ENCODE measurements around the gene TGM1.
"Not testable (repeated sequence)": the region's sequence is repeated elsewhere in the genome, so short reads cannot be mapped to it uniquely, and the experiment has no call there.

Gene TGM1

DNA sequence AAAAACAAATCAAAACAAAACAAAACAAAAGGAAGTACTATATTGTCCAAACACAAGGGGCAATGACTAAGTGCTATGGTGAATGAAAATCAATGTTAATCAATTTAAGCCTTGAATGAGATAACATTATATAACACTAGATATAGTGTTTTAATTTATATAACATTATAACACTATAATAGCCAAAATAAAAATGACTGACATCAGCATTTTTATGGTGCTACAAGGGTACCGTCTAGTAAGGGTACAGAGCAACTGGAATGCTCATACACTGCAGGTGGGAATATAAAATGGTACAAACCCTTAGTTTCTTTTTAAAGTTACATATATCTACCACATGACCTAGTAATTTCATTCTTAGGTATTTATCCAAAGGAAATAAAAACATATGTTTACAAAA, 36.5 kb downstream of the TGM1 start:
- Mint-ChIP-seq H3K27me3 (ENCODE audit: low read depth) (no peaks in the 10 kb centered on the region), H3K27ac (no peak overlapping the region), H3K36me3 (ENCODE audit: low read depth) (peaks cover 11% of the 10 kb centered on the region), H3K4me3 (no peak overlapping the region), H3K9me3 (no peaks in the 10 kb centered on the region), H3K4me1 (peaks cover 6% of the 10 kb centered on the region)
- TF ChIP-seq, protein P1, sequence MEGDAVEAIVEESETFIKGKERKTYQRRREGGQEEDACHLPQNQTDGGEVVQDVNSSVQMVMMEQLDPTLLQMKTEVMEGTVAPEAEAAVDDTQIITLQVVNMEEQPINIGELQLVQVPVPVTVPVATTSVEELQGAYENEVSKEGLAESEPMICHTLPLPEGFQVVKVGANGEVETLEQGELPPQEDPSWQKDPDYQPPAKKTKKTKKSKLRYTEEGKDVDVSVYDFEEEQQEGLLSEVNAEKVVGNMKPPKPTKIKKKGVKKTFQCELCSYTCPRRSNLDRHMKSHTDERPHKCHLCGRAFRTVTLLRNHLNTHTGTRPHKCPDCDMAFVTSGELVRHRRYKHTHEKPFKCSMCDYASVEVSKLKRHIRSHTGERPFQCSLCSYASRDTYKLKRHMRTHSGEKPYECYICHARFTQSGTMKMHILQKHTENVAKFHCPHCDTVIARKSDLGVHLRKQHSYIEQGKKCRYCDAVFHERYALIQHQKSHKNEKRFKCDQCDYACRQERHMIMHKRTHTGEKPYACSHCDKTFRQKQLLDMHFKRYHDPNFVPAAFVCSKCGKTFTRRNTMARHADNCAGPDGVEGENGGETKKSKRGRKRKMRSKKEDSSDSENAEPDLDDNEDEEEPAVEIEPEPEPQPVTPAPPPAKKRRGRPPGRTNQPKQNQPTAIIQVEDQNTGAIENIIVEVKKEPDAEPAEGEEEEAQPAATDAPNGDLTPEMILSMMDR (IDR thresholded peaks at IDR 0.05; ENCODE audit: unreplicated experiment in 3 of 3) = no peak

- H3K9me3 Mint-ChIP-seq = no peaks in the 10 kb centered on the region
- H3K27ac Mint-ChIP-seq = peak overlapping the region in 1 of 3 experiments; percentile 7
- no peak overlapping the region for H3K4me3 Mint-ChIP-seq
- TF ChIP-seq, protein P1 (IDR thresholded peaks at IDR 0.05; ENCODE audit: unreplicated experiment in 3 of 3) = no peak
- no peaks in the 10 kb centered on the region for H3K27me3 Mint-ChIP-seq (ENCODE audit: low read depth)
- no peaks in the 10 kb centered on the region for H3K4me1 Mint-ChIP-seq
- peaks cover 11% of the 10 kb centered on the region for H3K36me3 Mint-ChIP-seq (ENCODE audit: low read depth)
Measured at GRCh38 chr14:24224618-24225071, 38.3 kb downstream of the TGM1 start.

DNA sequence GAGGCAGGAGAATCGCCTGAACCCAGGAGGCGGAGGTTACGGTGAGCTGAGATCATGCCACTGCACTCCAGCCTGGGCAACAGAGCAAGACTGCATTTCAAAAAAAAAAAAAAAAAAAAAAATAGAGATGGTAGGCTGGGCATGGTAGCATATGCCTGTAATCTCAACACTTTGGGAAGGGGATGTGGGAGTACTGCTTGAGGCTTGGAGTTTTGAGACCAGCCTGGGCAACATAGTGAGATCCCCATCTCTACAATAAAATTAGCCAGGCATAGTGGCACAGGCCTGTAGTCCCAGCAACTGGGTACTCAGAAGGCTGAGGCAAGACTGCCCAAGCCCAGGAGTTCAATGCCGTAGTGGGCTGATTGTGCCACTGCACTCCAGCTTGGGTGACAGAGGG, 40.0 kb downstream of the TGM1 start:
- H3K9me3 Mint-ChIP-seq; H3K4me1 Mint-ChIP-seq; H3K27ac Mint-ChIP-seq; H3K4me3 Mint-ChIP-seq; H3K27me3 Mint-ChIP-seq (ENCODE audit: low read depth): not testable (repeated sequence)
- H3K36me3 Mint-ChIP-seq (ENCODE audit: low read depth) = peaks cover 13% of the 10 kb centered on the region

GRCh38 chr14:24219521-24219920, 43.5 kb downstream of the TGM1 start:
- H3K27ac Mint-ChIP-seq = no peak overlapping the region
- TF ChIP-seq, protein P1 (IDR thresholded peaks at IDR 0.05; ENCODE audit: unreplicated experiment in 3 of 3) = no peak
- peaks cover 4% of the 10 kb centered on the region for H3K36me3 Mint-ChIP-seq (ENCODE audit: low read depth)
- no peaks in the 10 kb centered on the region for H3K27me3 Mint-ChIP-seq (ENCODE audit: low read depth)
- no peaks in the 10 kb centered on the region for H3K9me3 Mint-ChIP-seq
- peaks cover 11% of the 10 kb centered on the region for H3K4me1 Mint-ChIP-seq
- peak overlapping the region in 1 of 3 experiments; percentile 14 for H3K4me3 Mint-ChIP-seq

DNA sequence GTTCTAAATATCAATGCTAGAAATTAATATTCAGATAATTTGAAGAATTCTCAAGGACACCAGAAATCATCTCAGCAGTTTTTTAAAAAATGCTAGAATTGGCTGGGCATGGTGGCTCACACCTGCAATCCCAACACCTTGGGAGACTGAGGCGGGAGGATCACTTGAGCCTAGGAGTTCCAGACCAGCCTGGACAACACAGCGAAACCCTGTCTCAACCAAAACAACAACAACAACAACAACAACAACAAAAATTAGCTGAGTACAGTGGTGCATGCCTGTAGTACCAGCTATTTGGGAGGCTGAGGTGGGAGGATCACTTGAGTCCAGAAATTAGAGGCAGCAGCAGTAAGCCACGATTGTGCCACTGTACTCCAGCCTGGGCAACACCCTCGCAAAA, 43.9 kb downstream of the TGM1 start:
- H3K4me3 Mint-ChIP-seq = no peak overlapping the region
- no peaks in the 10 kb centered on the region for H3K27me3 Mint-ChIP-seq (ENCODE audit: low read depth)
- TF ChIP-seq, protein P1 (IDR thresholded peaks at IDR 0.05; ENCODE audit: unreplicated experiment in 3 of 3) = no peak
- H3K36me3 Mint-ChIP-seq (ENCODE audit: low read depth) = peaks cover 7% of the 10 kb centered on the region
- no peak overlapping the region for H3K27ac Mint-ChIP-seq
- no peaks in the 10 kb centered on the region for H3K9me3 Mint-ChIP-seq
- H3K4me1 Mint-ChIP-seq = peaks cover 16% of the 10 kb centered on the region

DNA sequence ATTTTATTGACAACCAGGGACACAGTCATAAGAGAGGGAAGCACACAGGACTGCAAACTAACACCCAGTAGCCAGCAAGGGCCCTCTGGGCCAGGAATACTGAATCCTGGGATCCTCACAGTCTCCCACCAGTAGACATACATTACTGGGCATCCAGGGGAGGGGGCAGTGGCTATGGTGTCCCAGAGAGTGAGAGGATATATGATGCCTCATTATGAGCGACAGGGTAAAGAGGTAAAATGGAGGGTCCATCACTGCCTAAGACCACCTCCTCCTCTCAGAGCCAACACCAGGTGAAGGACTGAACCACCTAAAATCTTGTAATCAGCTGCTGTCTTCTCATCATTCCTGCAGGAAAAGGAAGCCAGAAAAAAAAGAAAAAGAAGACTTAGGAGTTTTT, 46.1 kb downstream of the TGM1 start:
- H3K4me1 Mint-ChIP-seq = peaks cover 28% of the 10 kb centered on the region
- peak overlapping the region in 1 of 3 experiments; percentile 90 for H3K4me3 Mint-ChIP-seq
- not testable (repeated sequence) for H3K27me3 Mint-ChIP-seq (ENCODE audit: low read depth); H3K27ac Mint-ChIP-seq; H3K9me3 Mint-ChIP-seq
- H3K36me3 Mint-ChIP-seq (ENCODE audit: low read depth) = peaks cover 11% of the 10 kb centered on the region

DNA sequence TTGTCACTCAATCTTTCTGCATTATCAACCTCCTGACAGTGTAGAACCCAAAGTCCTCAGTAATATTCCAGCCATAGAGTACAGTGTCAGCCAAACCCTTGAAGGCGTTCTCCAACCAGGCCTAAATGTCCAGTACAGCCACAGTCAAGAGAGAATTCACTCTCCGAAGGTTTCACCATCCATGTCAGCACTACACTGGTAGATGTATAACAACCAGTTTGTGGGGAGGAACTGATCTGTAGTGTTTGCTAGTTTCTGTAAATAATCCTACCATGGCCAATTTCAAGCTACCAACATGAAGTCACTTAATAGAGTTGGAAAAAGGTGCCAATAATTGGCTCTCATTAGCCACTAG, 46.7 kb downstream of the TGM1 start:
- peaks cover 16% of the 10 kb centered on the region for H3K36me3 Mint-ChIP-seq (ENCODE audit: low read depth)
- H3K4me1 Mint-ChIP-seq = peaks cover 28% of the 10 kb centered on the region
- peak overlapping the region; percentile 91 to 98 (median 92) for H3K27ac Mint-ChIP-seq
- no peaks in the 10 kb centered on the region for H3K27me3 Mint-ChIP-seq (ENCODE audit: low read depth)
- peak overlapping the region; percentile 89 to 97 (median 90) for H3K4me3 Mint-ChIP-seq
- H3K9me3 Mint-ChIP-seq = no peaks in the 10 kb centered on the region
- TF ChIP-seq, protein P1 (IDR thresholded peaks at IDR 0.05; ENCODE audit: unreplicated experiment in 3 of 3) = no peak
